Stimulated activated CD4-positive, alpha-beta T cell treated with anti-CD3 and anti-CD28 coated beads, Interleukin-2, amount 100 ng/mL, for 24 hours (primary cell): ENCODE results near the gene SEMA4A.
"Not testable (repeated sequence)": the region's sequence is repeated elsewhere in the genome, so short reads cannot be mapped to it uniquely, and the experiment has no call there.

Source experiments
- DNase-seq, 2 donors: peaks; one replicate each; pipeline ENCODE4 v3.0.0-alpha.2; 2020

SEMA4A gene

GRCh38 chr1:156160000-156160742 lies 6.8 kb downstream of the SEMA4A start:
- DNase-seq, result no peak

DNA sequence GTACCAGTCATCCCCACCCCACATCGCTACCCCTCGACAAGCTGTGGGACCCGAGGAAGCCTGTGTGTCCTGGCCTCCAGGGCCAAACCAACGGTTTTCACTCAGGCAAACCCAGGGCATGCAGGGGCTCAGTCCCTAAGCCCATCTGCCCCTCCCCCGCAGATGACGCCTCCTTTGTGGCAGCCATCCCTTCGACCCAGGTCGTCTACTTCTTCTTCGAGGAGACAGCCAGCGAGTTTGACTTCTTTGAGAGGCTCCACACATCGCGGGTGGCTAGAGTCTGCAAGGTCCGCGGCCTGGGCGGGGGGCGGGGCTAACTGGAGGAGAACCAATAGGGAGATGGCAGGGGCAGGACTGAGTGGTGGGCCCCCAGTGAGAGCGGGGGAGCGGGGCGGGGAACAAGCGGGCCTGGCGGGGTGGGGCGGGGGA lies 7.4 kb downstream of the SEMA4A start:
- DNase-seq, result peak; percentile 80 to 88

DNA sequence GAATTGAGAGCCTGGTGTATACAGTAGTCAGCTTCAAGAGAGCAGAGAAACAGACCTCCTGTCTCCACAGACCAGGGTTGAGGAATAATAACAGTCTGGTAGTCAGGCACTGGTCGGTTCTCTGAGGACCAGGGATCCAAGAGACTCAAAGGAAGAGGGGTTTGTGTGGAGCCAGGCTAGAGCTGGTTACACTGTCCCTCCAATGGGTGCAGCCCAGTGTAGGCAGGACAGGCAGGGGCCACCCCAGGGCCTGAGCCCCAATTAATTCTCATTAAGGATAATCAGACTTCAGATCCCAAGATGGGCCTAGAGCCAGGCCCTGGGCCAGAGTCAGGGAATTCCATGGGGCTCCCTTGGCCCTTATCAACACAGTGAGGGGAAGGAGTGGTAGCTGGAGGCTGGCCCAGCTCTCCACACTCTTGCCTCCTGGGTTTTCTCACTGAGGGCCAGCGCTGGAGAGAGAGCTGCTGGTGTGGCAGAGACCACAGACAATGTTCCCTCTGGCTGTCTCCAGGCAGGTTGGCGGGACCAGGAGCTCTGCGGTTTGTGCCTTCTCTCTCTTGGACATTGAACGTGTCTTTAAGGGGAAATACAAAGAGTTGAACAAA lies 9.1 kb downstream of the SEMA4A start:
- DNase-seq, result no peak

DNA sequence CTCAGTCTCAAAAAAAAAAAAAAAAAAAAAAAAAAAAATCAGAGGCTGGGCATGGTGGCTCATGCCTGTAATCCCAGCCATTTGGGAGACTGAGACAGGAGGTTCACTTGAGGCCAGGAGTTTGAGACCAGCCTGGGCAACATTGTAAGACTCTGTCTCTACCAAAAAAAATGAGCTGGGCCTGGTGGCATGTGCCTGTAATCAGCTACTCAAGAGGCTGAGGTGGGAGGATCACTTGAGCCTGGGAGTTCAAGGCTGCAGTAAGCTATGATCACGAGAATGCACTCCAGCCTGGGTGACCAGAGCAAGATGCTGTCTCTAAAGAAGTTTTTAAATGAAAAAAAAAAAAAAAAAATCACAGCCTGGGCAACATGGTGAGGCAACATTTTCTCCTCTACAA lies 10.3 kb downstream of the SEMA4A start:
- no peak for DNase-seq

DNA sequence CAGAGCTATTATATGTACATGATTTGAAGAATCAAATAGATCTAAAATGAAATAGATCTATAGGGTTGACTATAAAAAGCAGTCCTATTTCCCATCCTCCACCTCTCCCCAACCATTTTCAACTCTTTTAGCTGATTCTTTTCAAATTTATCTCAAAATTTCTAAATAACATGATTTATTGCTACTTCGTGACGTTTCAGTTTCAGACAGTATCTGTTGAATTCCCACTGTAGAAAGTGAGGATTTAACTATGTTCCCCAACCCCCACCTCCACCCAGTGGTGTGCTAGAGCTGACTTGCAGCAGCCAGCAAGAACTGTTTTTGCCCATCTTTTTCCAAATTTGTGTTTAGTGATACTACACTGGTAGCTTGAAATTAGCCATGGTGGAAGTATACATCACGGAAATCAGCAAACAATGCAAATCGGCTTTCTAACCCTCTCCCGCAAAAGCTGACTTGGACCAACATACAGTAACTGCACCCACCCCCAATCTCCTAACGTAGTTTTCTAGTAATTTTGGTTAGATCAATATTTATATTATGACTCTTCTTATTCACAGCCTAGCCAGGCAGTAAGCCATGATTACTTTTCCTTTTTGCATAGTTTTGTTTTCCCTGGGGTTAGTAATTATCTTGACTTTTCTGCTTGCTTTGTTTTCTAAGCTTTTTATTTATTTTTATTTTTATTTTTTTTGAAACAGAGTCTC lies 10.9 kb downstream of the SEMA4A start:
- DNase-seq, result no peak

- DNase-seq, result no peak
Observed at GRCh38 chr1:156165083-156165482, 11.7 kb downstream of the SEMA4A start.

- no peak for DNase-seq
Observed at GRCh38 chr1:156167536-156167935, 14.2 kb downstream of the SEMA4A start.

DNA sequence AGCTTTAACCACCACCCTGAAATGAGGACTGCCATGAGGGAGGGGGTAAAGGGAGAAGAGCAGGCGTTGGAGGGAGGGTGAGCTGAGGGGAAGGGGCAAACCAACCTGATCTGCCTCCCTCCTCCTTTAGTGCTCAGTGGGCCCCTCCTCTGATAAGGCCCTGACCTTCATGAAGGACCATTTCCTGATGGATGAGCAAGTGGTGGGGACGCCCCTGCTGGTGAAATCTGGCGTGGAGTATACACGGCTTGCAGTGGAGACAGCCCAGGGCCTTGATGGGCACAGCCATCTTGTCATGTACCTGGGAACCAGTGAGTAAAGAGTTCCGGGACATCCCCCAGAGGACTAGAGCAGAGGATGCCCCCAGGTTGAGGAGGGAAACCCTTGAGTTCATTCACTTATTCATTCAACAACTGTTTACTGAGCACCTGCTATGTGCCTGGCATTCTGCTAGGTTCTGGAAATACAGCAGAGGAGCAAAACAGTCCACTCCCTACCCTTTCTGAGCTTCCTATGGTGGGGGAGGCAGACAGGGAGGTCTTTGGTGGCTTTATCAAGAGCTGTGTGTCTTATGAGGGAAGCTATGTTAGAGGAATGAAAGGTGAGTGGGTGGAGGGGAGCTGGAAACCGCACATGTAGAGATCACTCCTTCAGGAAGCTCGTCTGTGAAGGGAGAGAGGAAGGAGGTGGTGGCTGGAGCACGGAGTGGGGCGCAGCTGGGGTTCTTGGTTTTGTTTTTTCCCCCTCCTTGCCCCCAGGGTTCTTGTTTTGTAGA lies 19.5 kb downstream of the SEMA4A start:
- no peak for DNase-seq

DNA sequence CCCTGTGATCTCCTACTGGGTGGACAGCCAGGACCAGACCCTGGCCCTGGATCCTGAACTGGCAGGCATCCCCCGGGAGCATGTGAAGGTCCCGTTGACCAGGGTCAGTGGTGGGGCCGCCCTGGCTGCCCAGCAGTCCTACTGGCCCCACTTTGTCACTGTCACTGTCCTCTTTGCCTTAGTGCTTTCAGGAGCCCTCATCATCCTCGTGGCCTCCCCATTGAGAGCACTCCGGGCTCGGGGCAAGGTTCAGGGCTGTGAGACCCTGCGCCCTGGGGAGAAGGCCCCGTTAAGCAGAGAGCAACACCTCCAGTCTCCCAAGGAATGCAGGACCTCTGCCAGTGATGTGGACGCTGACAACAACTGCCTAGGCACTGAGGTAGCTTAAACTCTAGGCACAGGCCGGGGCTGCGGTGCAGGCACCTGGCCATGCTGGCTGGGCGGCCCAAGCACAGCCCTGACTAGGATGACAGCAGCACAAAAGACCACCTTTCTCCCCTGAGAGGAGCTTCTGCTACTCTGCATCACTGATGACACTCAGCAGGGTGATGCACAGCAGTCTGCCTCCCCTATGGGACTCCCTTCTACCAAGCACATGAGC lies 23.3 kb downstream of the SEMA4A start:
- DNase-seq, result no peak

DNA sequence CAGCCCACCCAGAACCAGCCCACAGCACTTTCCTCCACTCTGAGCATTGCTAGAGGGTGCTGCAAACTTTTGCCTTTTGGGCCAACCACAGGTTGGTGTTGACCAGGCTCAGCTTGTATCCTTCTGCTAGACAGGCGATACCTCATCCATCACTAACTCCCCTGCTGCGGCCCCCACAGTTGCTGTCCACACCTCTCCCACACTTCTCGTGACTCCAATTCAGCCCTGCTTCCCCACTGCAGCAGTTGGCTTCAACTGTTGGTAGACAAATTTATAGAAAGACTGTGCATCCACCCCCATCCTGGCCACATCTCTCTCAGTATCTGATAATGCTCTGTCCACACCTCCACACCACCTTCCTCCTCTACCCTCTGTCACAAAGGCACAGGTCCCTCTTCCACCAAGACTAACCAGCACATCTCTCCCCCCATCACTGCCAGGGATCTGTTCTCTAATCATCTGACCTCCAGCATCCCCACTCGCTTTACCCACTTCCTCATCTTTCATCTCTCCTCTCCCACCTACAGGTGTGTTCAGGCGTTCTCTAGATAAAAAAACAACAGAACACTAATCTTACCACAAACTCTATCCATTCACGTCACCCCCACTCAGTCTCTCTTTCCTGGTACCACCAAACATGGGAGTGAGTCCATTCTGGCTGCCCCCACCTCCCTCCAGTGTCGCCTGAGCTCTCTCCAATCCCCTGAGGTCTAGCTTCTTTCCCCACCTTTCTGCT lies 24.7 kb downstream of the SEMA4A start:
- DNase-seq, result no peak

DNA sequence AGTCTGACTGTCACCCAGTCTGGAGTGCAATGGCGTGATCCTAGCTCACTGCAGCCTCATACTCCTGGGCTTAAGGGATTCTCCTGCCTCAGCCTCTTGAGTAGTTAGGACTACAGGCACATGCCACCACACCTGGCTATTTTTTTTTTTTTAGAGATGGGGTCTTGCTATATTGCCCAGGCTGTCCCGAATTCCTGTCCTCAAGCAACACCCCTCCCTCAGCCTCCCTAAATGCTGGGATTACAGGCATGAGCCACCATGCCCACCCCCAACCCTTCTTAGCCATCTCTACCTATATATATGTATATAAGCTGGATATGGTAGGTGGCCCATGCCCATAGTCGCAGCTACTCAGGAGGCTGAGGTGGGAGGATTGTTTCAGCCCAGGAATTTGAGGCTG lies 27.1 kb downstream of the SEMA4A start:
- DNase-seq, result no peak

DNA sequence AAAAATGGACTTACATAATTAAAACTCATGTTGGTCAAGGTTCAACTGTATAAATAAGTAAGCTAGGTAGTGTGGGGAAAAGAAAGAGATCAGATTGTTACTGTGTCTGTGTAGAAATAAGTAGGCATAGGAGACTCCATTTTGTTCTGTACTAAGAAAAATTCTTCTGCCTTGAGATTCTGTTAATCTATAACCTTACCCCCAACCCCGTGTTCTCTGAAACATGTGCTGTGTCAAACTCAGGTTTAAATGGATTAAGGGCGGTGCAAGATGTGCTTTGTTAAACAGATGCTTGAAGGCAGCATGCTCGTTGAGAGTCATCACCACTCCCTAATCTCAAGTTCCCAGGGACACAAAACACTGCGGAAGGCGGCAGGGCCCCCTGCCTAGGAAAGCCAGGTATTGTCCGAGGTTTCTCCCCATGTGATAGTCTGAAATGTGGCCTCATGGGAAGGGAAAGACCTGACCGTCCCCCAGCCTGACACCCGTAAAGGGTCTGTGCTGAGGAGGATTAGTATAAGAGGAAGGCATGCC lies 28.1 kb downstream of the SEMA4A start:
- DNase-seq, result not testable (repeated sequence)

GRCh38 chr1:156182010-156182779 lies 28.8 kb downstream of the SEMA4A start:
- DNase-seq, result not testable (repeated sequence)

DNA sequence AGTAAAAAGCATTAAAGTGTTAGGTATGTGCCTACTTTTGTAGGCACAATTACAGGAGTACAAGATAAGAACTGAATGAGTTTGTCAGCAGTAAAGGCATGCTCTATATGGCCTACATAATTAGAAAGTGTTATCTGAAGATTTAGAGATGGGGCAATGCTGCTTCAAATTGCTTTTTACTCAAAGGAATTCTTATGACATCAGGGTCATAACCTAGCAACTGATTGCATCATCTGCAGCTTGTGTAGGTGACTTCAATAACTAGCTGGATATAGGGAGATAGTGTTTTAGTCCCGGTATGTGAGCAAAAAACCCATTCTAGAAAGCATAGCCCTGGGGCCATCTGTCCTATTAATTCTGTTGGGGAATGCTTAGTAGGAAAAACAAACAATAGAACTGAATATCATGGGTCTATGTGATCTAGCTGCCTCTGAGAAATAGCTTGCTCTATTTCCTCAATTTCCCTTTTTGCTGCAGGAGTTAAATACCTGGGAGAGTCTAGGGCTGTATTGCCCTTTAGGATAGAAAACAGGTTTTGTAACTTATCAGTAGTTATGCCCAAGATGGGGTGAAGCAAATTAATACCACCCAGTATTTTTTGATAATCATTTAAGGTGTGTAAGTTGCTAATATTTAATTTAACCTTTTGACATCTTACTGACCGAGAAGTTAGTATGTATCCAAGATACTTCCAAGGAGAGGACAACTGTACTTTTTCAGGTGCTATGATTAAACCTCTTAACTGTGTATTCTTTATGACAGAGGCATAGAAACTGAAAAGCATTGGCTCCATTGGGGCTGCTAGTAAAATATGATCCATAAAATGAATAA lies 33.2 kb downstream of the SEMA4A start:
- DNase-seq, result not testable (repeated sequence)

DNA sequence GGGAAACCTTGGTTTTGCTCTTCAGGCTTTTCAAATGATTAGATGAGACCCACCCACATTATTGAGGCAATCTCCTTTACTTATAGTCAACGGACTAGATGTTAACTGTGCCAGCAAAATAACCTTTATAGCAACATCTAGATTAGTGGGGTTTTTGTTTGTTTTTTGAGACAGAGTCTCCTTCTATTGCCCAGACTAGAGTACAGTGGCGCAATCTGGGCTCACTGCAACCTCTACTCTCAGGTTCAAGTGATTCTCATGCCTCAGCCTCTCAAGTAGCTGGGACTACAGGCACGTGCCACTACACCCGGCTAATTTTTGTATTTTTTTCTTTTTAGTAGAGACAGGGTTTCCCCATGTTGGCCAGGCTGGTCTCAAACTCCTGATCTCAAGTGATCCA lies 36.9 kb downstream of the SEMA4A start:
- not testable (repeated sequence) for DNase-seq

DNA sequence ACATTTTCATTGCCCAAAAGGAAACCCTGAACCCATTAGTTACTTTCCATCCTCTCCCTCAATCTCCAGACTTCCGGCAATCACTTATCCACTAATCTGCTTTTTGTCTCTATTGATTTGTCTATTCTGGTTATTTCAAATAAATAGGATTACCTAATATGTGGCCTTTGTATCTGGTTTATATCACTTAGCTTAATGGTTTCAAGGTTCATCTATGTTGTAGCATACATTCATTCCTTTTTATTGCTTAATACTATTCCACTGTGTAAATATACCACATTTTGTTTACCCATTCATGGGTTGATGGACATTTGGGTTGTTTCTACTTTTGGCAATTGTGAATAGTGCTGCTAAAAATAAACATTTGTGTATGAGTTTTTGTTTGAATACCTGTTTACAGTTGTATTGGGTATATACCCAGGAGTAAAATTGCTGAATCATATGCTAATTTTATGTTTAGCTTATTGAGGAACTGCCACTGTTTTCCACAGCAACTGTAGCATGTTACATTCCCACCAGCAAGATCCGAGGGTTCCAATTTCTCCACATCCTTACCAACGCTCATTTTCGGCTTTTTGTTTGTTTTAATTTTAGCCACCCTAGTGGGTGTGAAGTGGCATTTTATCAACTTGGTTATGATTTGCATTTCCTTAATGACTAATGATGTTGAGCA lies 38.0 kb downstream of the SEMA4A start:
- DNase-seq, result no peak

DNA sequence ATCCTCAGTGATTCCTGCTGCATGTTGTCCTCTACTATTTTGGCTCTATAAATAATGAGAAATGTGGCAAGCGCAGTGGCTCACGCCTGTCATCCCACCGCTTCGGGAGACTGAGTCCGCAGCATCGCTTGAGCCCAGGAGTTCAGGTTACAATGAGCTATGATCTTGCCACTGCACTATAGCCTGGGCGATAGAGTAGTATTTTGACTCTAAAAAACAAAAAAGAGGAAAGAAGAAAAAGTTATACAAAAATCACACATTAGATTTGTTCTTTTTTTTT lies 39.8 kb downstream of the SEMA4A start:
- no peak for DNase-seq

DNA sequence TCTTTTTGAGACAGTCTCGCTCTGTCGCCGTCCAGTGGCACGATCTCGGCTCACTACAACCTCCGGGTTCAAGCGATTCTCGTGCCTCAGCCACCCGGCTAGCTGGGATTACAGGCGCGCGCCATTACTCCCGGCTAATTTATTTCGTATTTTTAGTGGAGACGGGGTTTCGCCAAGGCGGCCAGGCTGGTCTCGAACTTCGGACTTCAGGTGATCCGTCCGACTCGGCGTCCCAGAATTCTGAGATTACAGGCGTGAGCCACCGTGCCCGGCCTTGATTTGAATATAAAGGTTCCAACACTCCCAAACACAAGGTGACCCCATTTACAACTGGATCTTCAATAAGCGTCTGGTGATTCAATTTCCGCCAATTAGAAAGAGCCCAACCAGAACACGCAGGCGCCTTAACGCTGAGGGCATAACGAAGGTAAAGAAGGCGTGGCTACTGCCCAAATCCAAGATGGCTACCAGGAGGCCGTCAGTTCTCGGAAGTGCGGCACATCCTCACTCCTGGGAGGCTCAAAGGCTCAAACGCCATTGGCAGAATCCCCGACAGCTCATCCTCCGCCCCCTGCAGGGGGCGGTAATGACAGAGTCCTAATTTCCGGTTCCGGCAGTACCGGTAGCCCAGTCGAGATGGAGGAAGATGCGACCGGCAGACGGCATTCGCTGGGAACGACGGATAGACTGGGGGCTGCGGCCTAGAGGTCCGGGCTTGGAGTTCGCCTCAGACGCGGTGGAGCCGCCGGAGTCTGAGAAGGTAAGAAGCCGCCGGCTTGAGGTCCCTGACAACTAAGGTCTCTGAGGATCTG lies 40.3 kb downstream of the SEMA4A start, which contains the start of gene SLC25A44:
SLC25A44 (plus strand) TSS at position 617 of the 812 bp plus-strand sequence. CDS start 5,744 bp downstream, outside the sequence.
- peak; percentile 96 to 98 for DNase-seq

DNA sequence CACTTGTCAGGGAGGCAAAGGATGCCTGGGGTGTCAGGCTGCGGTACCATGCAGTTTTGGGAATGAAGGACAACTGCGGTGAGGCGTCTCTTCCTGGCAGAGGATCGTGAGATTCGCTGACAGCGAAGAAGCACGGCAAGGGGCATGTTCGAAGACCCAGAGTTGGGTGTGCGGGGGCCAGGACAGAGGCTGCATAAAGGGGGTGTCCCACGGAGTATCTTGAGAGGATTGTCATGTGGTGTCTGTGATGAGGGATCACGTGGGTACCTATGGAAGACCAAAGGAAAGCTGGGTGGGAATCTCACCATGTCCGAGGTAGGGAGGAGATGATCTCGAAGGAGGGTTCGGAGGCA lies 40.9 kb downstream of the SEMA4A start:
- peak in 1 of 2 donors; percentile 23 for DNase-seq
